GM12865 (cell line): ENCODE results near the gene PHF21A.

Experiments used
- DNase-seq: peaks from one replicate; pipeline ENCODE4 v3.0.0; 2010; ENCODE audit warnings: low read depth
- H3K4me3 ChIP-seq: 2 replicates; pipeline ENCODE4 v1.5.1; 2011; ENCODE audit warnings: mild to moderate bottlenecking, low read depth, low read length, control low read depth
- CTCF ChIP-seq: IDR thresholded peaks from 2 replicates; pipeline ENCODE4 v1.5.1; 2011; ENCODE audit warnings: low read length, control low read depth, low read depth, inconsistent platforms; ENCODE audit not compliant: insufficient read depth; ENCODE audit errors: missing control alignments

PHF21A gene

GRCh38 chr11:45935349-45936064 is 185.7 kb downstream of the PHF21A start:
- no peak for TF ChIP-seq CTCF
- H3K4me3 ChIP-seq, result no peak overlapping the region
- DNase-seq, result no peak

- no peak for TF ChIP-seq CTCF
- no peak for DNase-seq
- H3K4me3 ChIP-seq, result no peak overlapping the region
Measured at GRCh38 chr11:45934580-45935318, 186.5 kb downstream of the PHF21A start.

GRCh38 chr11:45933846-45934579 is 187.2 kb downstream of the PHF21A start:
- TF ChIP-seq CTCF, result no peak
- H3K4me3 ChIP-seq, result no peak overlapping the region
- no peak for DNase-seq

GRCh38 chr11:45933131-45933831 is 188.0 kb downstream of the PHF21A start:
- no peak overlapping the region for H3K4me3 ChIP-seq
- TF ChIP-seq CTCF, result no peak
- peak; percentile 43 for DNase-seq

GRCh38 chr11:45932217-45932616 is 189.0 kb downstream of the PHF21A start:
- TF ChIP-seq CTCF, result no peak
- DNase-seq, result no peak
- H3K4me3 ChIP-seq, result no peak overlapping the region

GRCh38 chr11:45931739-45932138 is 189.5 kb downstream of the PHF21A start:
- no peak overlapping the region for H3K4me3 ChIP-seq
- TF ChIP-seq CTCF, result no peak
- no peak for DNase-seq
